Measurements from ENCODE around the gene PAPPA2. TPM values are rescaled to one million over a fixed set of nuclear protein-coding genes. Genes with fewer than 3 reads are reported as not detected.

PAPPA2 gene
- total RNA-seq, 1 donor = 7.0 TPM

- no peak for TF ChIP-seq CTCF (IDR thresholded peaks at IDR 0.05; ENCODE audit: insufficient read depth, low read length)
- DNase-seq (ENCODE audit: low read depth) = no peak
- H3K4me3 ChIP-seq (ENCODE audit: low read depth, low read length) = no peak overlapping the region
Observed at GRCh38 chr1:176894450-176894849, 431.5 kb downstream of the PAPPA2 start.

Measured in fibroblast of the aortic adventitia (primary cell).